Activated naive CD4-positive, alpha-beta T cell treated with anti-CD3 and anti-CD28 coated beads for 36 hours (primary cell): ENCODE measurements around the gene CHL1. TPM values are rescaled to one million over a fixed set of nuclear protein-coding genes. Genes with fewer than 3 reads are reported as not detected.

Experiments
- CTCF ChIA-PET: fragments of 350-600 bp; sonication (Branson Sonifier 250); formaldehyde crosslinking; loops from one replicate; lab custom pipeline; 2021; ENCODE audit warnings: antibody characterized with exemption; lab: Charles Lee
- DNase-seq: peaks from one replicate; pipeline ENCODE4 v3.0.0-alpha.2; 2020
- H3K27ac Mint-ChIP-seq: one replicate; pipeline ENCODE4 v1.8.0; 2021; ENCODE audit warnings: mild to moderate bottlenecking, mixed read lengths
- H3K27me3 Mint-ChIP-seq: one replicate; pipeline ENCODE4 v1.8.0; 2021; ENCODE audit warnings: low read depth, mixed read lengths
- H3K36me3 Mint-ChIP-seq: one replicate; pipeline ENCODE4 v1.8.0; 2021; ENCODE audit warnings: low read depth, mixed read lengths
- H3K4me1 Mint-ChIP-seq: one replicate; pipeline ENCODE4 v1.8.0; 2021; ENCODE audit warnings: low read depth, mixed read lengths
- H3K4me3 Mint-ChIP-seq: one replicate; pipeline ENCODE4 v1.8.0; 2021; ENCODE audit warnings: mild to moderate bottlenecking, moderate library complexity, mixed read lengths
- H3K9me3 Mint-ChIP-seq: one replicate; pipeline ENCODE4 v1.8.0; 2021; ENCODE audit warnings: mixed read lengths
- intact Hi-C: fragments of 100-400 bp; cut with micrococcal nuclease; formaldehyde crosslinking; loops from one replicate; pipeline ENCODE4 v1.15.1; 2023
- total RNA-seq, 2 experiments: library from RNA; stranded (reverse); gene quantifications; one replicate each; pipeline ENCODE4 v1.2.3, GENCODE V29; 2021

CHL1 gene
- total RNA-seq, 2 experiments from 2014 or later: not detected

DNA sequence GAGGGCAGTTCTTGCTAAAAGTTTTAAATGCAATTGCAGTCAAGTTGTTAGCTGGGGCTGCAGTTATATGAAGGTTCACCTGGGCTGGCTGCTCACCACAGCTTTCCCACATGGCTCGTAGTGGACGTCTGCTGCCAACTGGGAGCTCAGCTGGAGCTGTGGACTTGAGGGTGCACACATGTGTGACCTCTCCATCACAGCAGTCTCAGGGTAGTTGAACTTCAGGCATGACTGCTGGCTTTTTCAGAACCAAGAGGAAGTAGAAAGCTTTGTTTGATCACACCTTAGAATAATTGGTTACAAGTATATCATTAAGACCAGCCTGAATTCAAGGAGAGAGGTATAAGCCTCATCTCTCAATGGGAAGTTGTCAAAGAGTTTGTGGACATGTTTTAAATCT is 74.1 kb downstream of the CHL1 start:
- DNase-seq: no peak
- no peak overlapping the region for H3K27ac Mint-ChIP-seq

DNA sequence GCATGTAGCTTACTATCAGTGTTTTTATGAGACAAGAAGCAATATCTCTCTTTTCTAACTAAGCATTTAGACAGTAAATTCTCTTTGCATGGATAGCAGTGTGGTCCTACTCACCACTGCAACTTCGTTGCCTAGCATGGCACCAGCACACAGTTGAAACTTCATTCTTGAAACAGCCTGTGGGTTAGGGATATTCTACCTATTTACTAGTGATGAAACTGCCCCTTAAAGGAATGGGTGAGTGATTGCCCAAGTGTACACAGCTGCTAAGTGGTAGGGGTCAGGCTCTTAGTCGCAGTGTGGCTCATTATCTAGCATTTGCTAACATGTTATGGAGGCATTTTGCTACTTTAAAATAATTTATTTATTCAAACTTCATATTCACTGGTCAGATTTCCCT is 78.4 kb downstream of the CHL1 start:
- CTCF ChIA-PET: interaction anchor here (0.6 kb wide), 1 partner anchor 9 kb away, joined by 3 read pairs; no protein-coding TSS in a partner anchor
- H3K36me3 Mint-ChIP-seq: no peaks in the 10 kb centered on the region
- H3K9me3 Mint-ChIP-seq: no peaks in the 10 kb centered on the region
- no peak overlapping the region for H3K27ac Mint-ChIP-seq
- intact Hi-C loops: no loop called here
- peaks cover 3% of the 10 kb centered on the region for H3K27me3 Mint-ChIP-seq
- H3K4me3 Mint-ChIP-seq: no peak overlapping the region
- no peak for DNase-seq
- no peaks in the 10 kb centered on the region for H3K4me1 Mint-ChIP-seq

More for the DNA sequence above, 74.1 kb downstream of the CHL1 start:
- no peaks in the 10 kb centered on the region for H3K4me1 Mint-ChIP-seq
- no peaks in the 10 kb centered on the region for H3K9me3 Mint-ChIP-seq
- intact Hi-C loops: no loop called here
- H3K4me3 Mint-ChIP-seq: no peak overlapping the region
- H3K27me3 Mint-ChIP-seq: peaks cover 3% of the 10 kb centered on the region
- no peaks in the 10 kb centered on the region for H3K36me3 Mint-ChIP-seq
- CTCF ChIA-PET: no interaction called here

DNA sequence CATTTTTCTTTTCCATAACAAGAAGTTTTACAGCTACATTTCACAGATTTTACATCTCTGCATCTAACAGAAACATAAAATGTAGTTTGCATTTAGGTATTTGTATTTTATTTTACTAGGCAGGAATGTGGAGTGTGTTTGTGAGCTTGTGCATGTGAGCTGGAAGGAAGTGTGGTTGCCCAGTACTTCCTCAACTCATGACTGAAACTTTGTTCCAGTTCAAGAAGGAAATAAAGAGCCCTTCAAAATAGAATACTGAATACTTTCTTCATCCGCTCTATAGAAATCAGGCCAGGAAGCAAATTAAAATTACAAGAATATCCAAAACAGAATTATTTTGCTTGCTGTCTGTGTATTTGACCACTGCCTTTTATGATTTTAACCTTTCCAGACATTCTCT is 81.3 kb downstream of the CHL1 start:
- H3K4me3 Mint-ChIP-seq: no peak overlapping the region
- no peak overlapping the region for H3K27ac Mint-ChIP-seq
- H3K4me1 Mint-ChIP-seq: no peaks in the 10 kb centered on the region
- DNase-seq: no peak
- intact Hi-C loops: no loop called here
- H3K27me3 Mint-ChIP-seq: peaks cover 3% of the 10 kb centered on the region
- CTCF ChIA-PET: interaction anchor here (0.6 kb wide), 1 partner anchor 76 kb away, joined by 4 read pairs; no protein-coding TSS in a partner anchor
- H3K36me3 Mint-ChIP-seq: no peaks in the 10 kb centered on the region
- H3K9me3 Mint-ChIP-seq: no peaks in the 10 kb centered on the region

DNA sequence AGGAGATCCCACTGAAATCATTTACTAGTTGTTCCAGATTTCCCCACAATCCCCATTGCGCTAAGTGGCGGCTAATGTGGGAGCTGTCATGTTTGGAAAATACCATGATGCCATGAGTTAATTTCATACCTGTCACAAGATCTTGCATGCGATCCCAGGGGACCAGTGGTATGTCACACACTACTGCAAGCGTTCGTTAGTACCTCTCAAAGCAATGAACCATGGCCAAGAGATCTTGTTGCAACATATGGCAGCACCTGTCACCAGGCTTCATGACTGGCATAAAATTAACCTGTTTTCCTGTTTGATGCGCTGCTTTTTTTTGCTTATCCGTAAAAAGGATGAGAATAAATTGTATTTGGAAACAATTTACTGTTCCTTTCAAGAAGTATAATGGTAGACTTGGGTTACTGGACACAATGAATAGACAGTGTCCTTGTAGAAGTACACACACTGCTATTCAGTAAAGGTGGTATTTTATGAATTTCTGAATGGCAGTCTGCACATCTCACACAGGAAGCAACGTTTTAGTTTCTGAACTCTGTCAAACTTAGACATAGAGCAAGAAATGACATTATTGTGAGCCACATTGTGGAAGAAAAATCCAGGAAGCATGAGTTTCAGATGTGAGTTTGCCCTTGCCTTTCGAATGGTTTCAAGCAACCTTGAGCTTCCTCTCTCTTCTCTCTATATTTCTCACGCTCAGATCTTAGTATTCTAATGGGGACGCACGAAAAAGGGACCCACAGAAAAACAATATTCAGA is 81.9 kb downstream of the CHL1 start:
- no peak overlapping the region for H3K27ac Mint-ChIP-seq
- H3K4me3 Mint-ChIP-seq: no peak overlapping the region
- intact Hi-C loops: no loop called here
- no peak for DNase-seq
- CTCF ChIA-PET: interaction anchor here (0.6 kb wide), 1 partner anchor 76 kb away, joined by 4 read pairs; no protein-coding TSS in a partner anchor
- no peaks in the 10 kb centered on the region for H3K4me1 Mint-ChIP-seq
- H3K27me3 Mint-ChIP-seq: peaks cover 3% of the 10 kb centered on the region
- H3K36me3 Mint-ChIP-seq: no peaks in the 10 kb centered on the region
- no peaks in the 10 kb centered on the region for H3K9me3 Mint-ChIP-seq

DNA sequence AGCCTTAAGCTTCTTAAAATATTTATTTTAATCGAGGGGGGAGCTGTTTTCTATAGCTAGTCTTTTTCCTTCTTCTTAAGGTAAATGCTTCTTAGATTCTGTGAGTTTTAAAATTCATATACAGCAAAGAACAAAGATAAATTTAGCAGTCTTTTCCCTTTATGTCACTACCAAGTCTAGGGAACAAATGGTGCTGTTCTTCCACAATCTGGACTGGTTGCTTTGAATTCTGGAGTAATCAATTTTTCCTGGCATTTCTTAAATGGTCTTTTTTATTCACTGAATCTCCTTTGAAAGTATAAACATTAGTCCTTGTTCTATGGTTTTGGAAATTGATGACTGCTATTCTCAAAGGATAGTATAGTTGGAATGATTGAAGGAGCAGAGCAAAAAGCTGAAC is 82.8 kb downstream of the CHL1 start:
- Mint-ChIP-seq H3K9me3 (no peaks in the 10 kb centered on the region), H3K36me3 (no peaks in the 10 kb centered on the region), H3K4me1 (no peaks in the 10 kb centered on the region), H3K4me3 (no peak overlapping the region), H3K27ac (no peak overlapping the region), H3K27me3 (no peaks in the 10 kb centered on the region)
- CTCF ChIA-PET: no interaction called here
- DNase-seq: no peak
- intact Hi-C loops: no loop called here

DNA sequence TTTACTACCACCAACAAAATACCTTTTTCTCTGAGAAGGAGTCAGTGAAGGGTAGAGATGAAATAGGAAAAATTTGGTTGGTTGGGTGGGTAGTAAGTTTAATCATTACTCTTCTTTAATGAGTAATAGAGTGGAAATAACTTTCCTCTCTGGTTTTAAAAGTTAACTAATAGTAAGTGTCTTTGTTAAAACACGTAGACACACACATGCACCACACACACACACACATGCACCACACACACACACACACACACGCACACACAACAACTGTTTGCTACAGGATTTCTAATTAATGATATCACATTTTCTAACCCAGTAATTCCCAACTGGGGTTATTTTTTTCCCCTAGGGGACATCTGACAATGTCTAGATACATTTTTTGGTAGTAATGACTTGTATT is 84.1 kb downstream of the CHL1 start:
- CTCF ChIA-PET: no interaction called here
- intact Hi-C loops: no loop called here
- no peaks in the 10 kb centered on the region for H3K4me1 Mint-ChIP-seq
- no peaks in the 10 kb centered on the region for H3K36me3 Mint-ChIP-seq
- no peaks in the 10 kb centered on the region for H3K9me3 Mint-ChIP-seq
- no peak overlapping the region for H3K27ac Mint-ChIP-seq
- no peaks in the 10 kb centered on the region for H3K27me3 Mint-ChIP-seq
- H3K4me3 Mint-ChIP-seq: no peak overlapping the region
- no peak for DNase-seq

GRCh38 chr3:284322-284721 is 87.8 kb downstream of the CHL1 start:
- Mint-ChIP-seq H3K27me3 (no peaks in the 10 kb centered on the region), H3K27ac (no peak overlapping the region), H3K4me1 (no peaks in the 10 kb centered on the region), H3K9me3 (peaks cover 1% of the 10 kb centered on the region), H3K4me3 (no peak overlapping the region), H3K36me3 (no peaks in the 10 kb centered on the region)
- intact Hi-C loops: no loop called here
- CTCF ChIA-PET: no interaction called here
- DNase-seq: no peak

GRCh38 chr3:288417-288816 is 91.9 kb downstream of the CHL1 start:
- DNase-seq: no peak
- Mint-ChIP-seq H3K4me1 (no peaks in the 10 kb centered on the region), H3K27me3 (no peaks in the 10 kb centered on the region), H3K27ac (no peak overlapping the region), H3K9me3 (peaks cover 1% of the 10 kb centered on the region), H3K4me3 (no peak overlapping the region), H3K36me3 (no peaks in the 10 kb centered on the region)
- intact Hi-C loops: no loop called here
- CTCF ChIA-PET: no interaction called here

DNA sequence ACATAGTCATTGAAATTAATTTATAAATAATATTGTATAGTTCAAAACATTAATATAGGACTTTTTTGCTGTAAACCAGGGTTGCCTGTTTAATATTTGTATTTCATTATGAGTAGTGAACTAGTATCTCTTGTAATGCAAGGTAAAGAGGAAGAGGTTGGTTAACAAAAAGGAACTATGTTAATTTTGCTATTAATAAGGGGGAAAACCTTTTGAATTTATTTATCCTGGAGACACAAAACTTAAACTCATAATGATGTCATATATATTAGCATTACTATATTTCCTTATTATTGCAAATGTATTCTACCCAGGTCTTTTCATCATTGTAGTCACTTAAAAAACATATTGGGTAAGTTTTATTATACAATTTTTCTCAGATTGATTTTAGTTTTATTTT is 94.5 kb downstream of the CHL1 start:
- Mint-ChIP-seq H3K36me3 (no peaks in the 10 kb centered on the region), H3K27me3 (no peaks in the 10 kb centered on the region), H3K9me3 (peaks cover 1% of the 10 kb centered on the region), H3K27ac (no peak overlapping the region), H3K4me1 (no peaks in the 10 kb centered on the region), H3K4me3 (no peak overlapping the region)
- intact Hi-C loops: no loop called here
- CTCF ChIA-PET: no interaction called here
- no peak for DNase-seq

GRCh38 chr3:291646-292436 is 95.3 kb downstream of the CHL1 start:
- intact Hi-C loops: no loop called here
- Mint-ChIP-seq H3K4me1 (no peaks in the 10 kb centered on the region), H3K4me3 (no peak overlapping the region), H3K27ac (no peak overlapping the region), H3K9me3 (peaks cover 1% of the 10 kb centered on the region), H3K27me3 (peaks cover 1% of the 10 kb centered on the region), H3K36me3 (no peaks in the 10 kb centered on the region)
- CTCF ChIA-PET: no interaction called here
- no peak for DNase-seq

DNA sequence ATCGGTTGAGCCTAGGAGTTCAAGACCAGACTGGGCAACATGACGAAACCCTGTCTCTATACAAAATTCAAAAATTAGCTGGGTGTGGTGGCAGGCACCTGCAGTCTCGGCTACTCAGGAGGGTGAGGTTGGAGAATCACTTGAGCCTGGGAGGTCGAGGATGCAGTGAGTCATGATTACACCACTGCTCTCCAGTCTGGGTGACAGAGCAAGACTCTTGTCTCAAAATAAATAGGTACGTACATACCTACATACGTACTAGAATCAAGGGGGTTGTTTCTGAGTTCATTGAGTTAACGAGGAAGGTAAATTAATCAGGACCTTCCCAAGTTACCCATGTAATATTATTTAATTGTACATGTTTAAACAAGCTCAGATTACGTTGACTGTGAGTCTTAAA is 97.5 kb downstream of the CHL1 start:
- intact Hi-C loops: no loop called here
- no peaks in the 10 kb centered on the region for H3K36me3 Mint-ChIP-seq
- H3K27ac Mint-ChIP-seq: no peak overlapping the region
- H3K9me3 Mint-ChIP-seq: no peaks in the 10 kb centered on the region
- no peak overlapping the region for H3K4me3 Mint-ChIP-seq
- H3K27me3 Mint-ChIP-seq: peaks cover 2% of the 10 kb centered on the region
- CTCF ChIA-PET: no interaction called here
- H3K4me1 Mint-ChIP-seq: no peaks in the 10 kb centered on the region
- DNase-seq: no peak

- no peak overlapping the region for H3K4me3 Mint-ChIP-seq
- DNase-seq: no peak
These were observed 98.0 kb downstream of the CHL1 start for GRCh38 chr3:294581-294980.

GRCh38 chr3:295166-295565 is 98.6 kb downstream of the CHL1 start:
- CTCF ChIA-PET: no interaction called here
- Mint-ChIP-seq H3K36me3 (no peaks in the 10 kb centered on the region), H3K27me3 (peaks cover 2% of the 10 kb centered on the region), H3K27ac (no peak overlapping the region), H3K4me1 (no peaks in the 10 kb centered on the region), H3K4me3 (no peak overlapping the region), H3K9me3 (no peaks in the 10 kb centered on the region)
- intact Hi-C loops: no loop called here
- no peak for DNase-seq

More at GRCh38 chr3:294581-294980, 98.0 kb downstream of the CHL1 start:
- no peaks in the 10 kb centered on the region for H3K36me3 Mint-ChIP-seq
- CTCF ChIA-PET: no interaction called here
- no peak overlapping the region for H3K27ac Mint-ChIP-seq
- H3K4me1 Mint-ChIP-seq: no peaks in the 10 kb centered on the region
- no peaks in the 10 kb centered on the region for H3K9me3 Mint-ChIP-seq
- peaks cover 2% of the 10 kb centered on the region for H3K27me3 Mint-ChIP-seq
- intact Hi-C loops: no loop called here
